Left cardiac atrium (tissue), 4 donors: ENCODE measurements around the gene SPEG. TPM values are rescaled to one million over a fixed set of nuclear protein-coding genes. Genes with fewer than 3 reads are reported as not detected.

Experiments used
- ATAC-seq, 2 donors: fragments of 200-7000 bp; cut with Tn5 transposase; one replicate each; pipeline ENCODE4 v1.9.1; 2020; ENCODE audit warnings: mild to moderate bottlenecking in 2 of 2, moderate library complexity in 2 of 2
- DNase-seq: peaks from one replicate; pipeline ENCODE4 v3.0.0-alpha.2; 2020
- intact Hi-C, 2 donors: fragments of 100-400 bp; cut with DNase I; formaldehyde crosslinking; loops; one replicate each; pipeline versions ENCODE4 v1.14.1 to v1.15.1; 2022 to 2023
- total RNA-seq, 2 donors: library from RNA; stranded (reverse); fragmentation: NEBNext Ultra II Directional; extraction: Animal tissue kit (Norgen Biotek cat#: 25700); gene quantifications; one replicate each; pipeline ENCODE4 v1.2.1, GENCODE V29; 2021
- donor health status: DM: no; HTN: yes; CAD: no.
- donor health status: DM: no; HTN: yes; CAD: no; lungs with severe emphysema.
- donor health status: DM: yes; HTN: yes; CAD: no.
- donor health status: Dilated cardiomyopathy.

The SPEG gene
- total RNA-seq, 2 donors from 2014 or later = 94.6 to 94.9 TPM

- ATAC-seq (peak; percentile 31 to 54), DNase-seq (peak; percentile 44)
- intact Hi-C loops = loop anchor here (5.0 to 10.0 kb wide), 2 partner anchors 142 to 149 kb away; no protein-coding TSS in a partner anchor
Observed at GRCh38 chr2:219542931-219543595, 108.4 kb downstream of the SPEG start.

GRCh38 chr2:219543596-219544358 lies 109.1 kb downstream of the SPEG start, which contains the start of the genes CHPF and TMEM198:
TSS of gene CHPF (minus strand) at chr2:219543809. CDS start at chr2:219543538, 271 bp downstream.
TSS of gene TMEM198 (plus strand) at chr2:219544028. CDS start at chr2:219544728, 700 bp downstream.
- ATAC-seq (peak; percentile 91 to 92), DNase-seq (peak; percentile 99)
- intact Hi-C loops = loop anchor here (5.0 to 10.0 kb wide), 2 partner anchors 141 to 149 kb away; no protein-coding TSS in a partner anchor

GRCh38 chr2:219544567-219544966 lies 109.9 kb downstream of the SPEG start:
- DNase-seq (no peak), ATAC-seq (no peak)
- intact Hi-C loops = loop anchor here (5.0 to 10.0 kb wide), 2 partner anchors 140 to 148 kb away; no protein-coding TSS in a partner anchor

- ATAC-seq (no peak), DNase-seq (no peak)
- intact Hi-C loops = loop anchor here in 1 of 2 donors (10.0 kb wide), 1 partner anchor 139 kb away; no protein-coding TSS in a partner anchor
Observed at GRCh38 chr2:219545295-219545942, 110.8 kb downstream of the SPEG start.

GRCh38 chr2:219545943-219546352 lies 111.3 kb downstream of the SPEG start:
- intact Hi-C loops = loop anchor here in 1 of 2 donors (10.0 kb wide), 1 partner anchor 139 kb away; no protein-coding TSS in a partner anchor
- DNase-seq = no peak

GRCh38 chr2:219547621-219548020 lies 113.0 kb downstream of the SPEG start:
- ATAC-seq (no peak), DNase-seq (no peak)
- intact Hi-C loops = loop anchor here in 1 of 2 donors (10.0 kb wide), 1 partner anchor 137 kb away; no protein-coding TSS in a partner anchor

More at GRCh38 chr2:219545943-219546352, 111.3 kb downstream of the SPEG start:
- ATAC-seq = no peak

Other genes starting within 250 kb of the SPEG start
- 10 to 100 TPM; 21.2 to 26.5 TPM for gene ZFAND2B, start 228.1 kb upstream of the SPEG start, total RNA-seq
- 10 to 100 TPM; 14.2 to 23.0 TPM for gene ABCB6, start 215.9 kb upstream of the SPEG start, total RNA-seq
- 10 to 100 TPM; 69.0 to 74.4 TPM for gene ATG9A, start 205.2 kb upstream of the SPEG start, total RNA-seq
- 10 to 100 TPM; 16.0 to 20.3 TPM for gene ANKZF1, start 205.0 kb upstream of the SPEG start, total RNA-seq
- gene GLB1L, start 189.4 kb upstream of the SPEG start, total RNA-seq = 1 to 10 TPM; 4.7 to 4.9 TPM
- 10 to 100 TPM; 15.6 to 17.4 TPM for gene STK16, start 189.4 kb upstream of the SPEG start, total RNA-seq
- not detected for gene TUBA4B, start 181.6 kb upstream of the SPEG start, total RNA-seq
- 10 to 100 TPM; 42.1 to 72.9 TPM for gene TUBA4A, start 180.9 kb upstream of the SPEG start, total RNA-seq
- gene DNAJB2, start 155.5 kb upstream of the SPEG start, total RNA-seq = 10 to 100 TPM; 43.7 to 63.6 TPM
- gene PTPRN, start 125.4 kb upstream of the SPEG start, total RNA-seq = not detected
- not detected for gene RESP18, start 102.1 kb upstream of the SPEG start, total RNA-seq
- 10 to 100 TPM; 52.6 to 70.5 TPM for gene DNPEP, start 46.9 kb upstream of the SPEG start, total RNA-seq
- 1,000 to 10,000 TPM; 5,895 to 7,519 TPM for gene DES, start 16.5 kb upstream of the SPEG start, total RNA-seq
- gene GMPPA, start 64.0 kb downstream of the SPEG start, total RNA-seq = 10 to 100 TPM; 29.0 to 30.0 TPM
- under 1 TPM in 1 of 2 donors, not detected in 1; 0.32 TPM for gene ASIC4, start 79.6 kb downstream of the SPEG start, total RNA-seq
- gene CHPF, start 109.0 kb downstream of the SPEG start, total RNA-seq = 100 to 1,000 TPM in 1 of 2 donors, 10 to 100 TPM in 1; 72.4 to 113 TPM
- gene TMEM198, start 109.2 kb downstream of the SPEG start, total RNA-seq = 1 to 10 TPM; 3.2 to 4.1 TPM
- gene OBSL1, start 136.7 kb downstream of the SPEG start, total RNA-seq = 100 to 1,000 TPM; 121 to 187 TPM
- gene INHA, start 137.5 kb downstream of the SPEG start, total RNA-seq = 10 to 100 TPM in 1 of 2 donors, 1 to 10 TPM in 1; 2.2 to 16.2 TPM
- 10 to 100 TPM; 12.4 to 14.1 TPM for gene STK11IP, start 163.0 kb downstream of the SPEG start, total RNA-seq
- gene SLC4A3, start 192.8 kb downstream of the SPEG start, total RNA-seq = 100 to 1,000 TPM; 261 to 360 TPM